Activated CD8-positive, alpha-beta memory T cell treated with anti-CD3 and anti-CD28 coated beads, Interleukin-2, amount 50 U/mL, for 1 hour (primary cell): ENCODE measurements around the gene BABAM2.

Source experiments
- DNase-seq: peaks from one replicate; pipeline ENCODE4 v3.0.0-alpha.2; 2020; ENCODE audit errors: extremely low read depth

The BABAM2 gene

DNA sequence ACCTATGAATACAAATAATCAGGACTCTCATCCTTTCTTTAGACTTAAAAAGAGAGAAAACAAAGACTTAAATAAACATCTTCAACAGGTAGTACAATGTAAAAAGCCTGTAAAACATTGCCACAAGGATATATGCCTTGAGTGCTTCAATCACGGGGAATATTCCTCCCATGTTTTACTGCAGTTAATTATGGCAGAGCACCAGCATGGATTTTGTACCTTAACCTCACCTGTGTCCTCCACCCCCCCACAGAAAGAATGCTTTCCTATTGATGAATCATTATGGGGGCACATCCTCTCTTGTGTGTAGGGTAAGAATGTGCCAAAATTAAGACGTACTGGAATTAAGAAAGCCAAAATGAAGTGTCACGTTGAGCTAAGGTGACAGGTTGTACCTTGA lies 312.2 kb downstream of the BABAM2 start:
- DNase-seq = no peak

DNA sequence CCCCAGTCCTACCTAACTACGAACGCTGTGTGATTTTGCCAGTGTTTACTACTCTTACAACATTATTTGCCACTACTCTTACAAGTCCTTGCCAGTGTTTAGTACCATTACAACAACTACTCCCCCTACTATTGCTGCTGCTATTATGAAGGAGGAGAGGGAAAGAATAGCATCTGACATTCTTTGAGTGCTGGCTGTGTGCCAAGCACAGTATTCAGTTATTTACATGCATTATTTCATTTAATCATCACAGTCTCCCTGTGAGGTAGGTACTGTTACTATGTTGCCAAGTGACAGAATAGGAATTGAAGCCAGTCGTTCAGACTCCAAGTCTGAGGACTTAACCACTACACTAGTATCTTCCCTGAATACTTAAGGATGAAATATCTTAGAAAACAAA lies 316.2 kb downstream of the BABAM2 start:
- no peak for DNase-seq

DNA sequence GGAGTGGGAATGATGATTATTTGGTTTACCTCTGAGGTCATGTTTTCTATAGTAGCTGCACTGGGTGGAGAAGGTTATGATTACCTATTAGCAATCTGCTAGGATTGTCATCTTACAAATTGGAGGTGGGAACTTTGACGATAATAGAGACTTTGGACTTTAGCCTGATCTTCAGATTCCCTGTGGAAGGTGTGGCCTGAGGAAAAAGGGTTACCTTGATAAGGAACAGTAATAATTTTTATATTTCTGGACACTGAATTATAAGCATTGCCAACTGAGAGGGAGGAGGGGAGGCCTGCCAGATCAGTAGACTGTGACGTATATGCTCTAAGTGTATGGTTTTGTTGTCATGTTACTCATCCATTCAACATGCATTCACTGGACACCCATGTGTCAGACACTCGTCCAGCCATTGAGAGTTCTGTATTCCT lies 318.7 kb downstream of the BABAM2 start:
- no peak for DNase-seq

DNA sequence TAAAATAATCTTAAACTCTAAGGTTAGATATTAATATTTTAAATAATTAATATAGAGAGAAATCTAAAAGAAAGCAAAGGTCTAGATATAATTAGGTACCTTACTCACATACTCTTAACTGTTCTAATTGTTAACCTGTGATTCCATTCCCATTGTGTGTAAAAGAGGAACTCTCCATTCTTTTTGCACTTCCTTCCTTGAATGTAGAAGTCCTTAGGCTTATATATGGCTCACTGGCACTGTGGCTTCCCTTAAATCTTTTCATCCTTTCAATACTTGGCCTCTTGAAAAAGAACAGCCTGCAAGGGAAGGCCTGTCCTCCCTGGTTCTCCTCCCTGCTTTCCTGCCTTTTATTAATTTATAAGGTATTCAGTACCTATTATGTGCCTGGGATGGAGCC lies 319.3 kb downstream of the BABAM2 start:
- no peak for DNase-seq

DNA sequence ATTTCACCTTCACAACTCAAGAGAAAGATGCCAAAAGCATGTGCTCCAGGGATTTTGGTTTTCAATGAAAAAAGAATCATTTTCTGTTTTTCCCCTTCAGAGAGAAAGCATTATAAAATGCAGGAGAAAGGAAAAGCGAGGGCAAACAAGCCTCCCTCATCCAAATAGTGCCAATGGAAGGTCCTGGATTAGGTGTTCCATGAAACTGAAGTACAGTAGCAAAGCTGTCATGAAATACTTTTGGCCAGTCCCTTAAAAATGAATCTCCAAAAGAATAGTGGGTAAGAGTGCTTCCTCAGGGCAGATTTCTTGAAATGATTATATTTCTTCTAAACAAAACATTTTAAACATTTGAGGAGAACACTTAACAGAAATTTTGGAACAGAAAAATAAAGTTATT lies 320.0 kb downstream of the BABAM2 start:
- DNase-seq = no peak

DNA sequence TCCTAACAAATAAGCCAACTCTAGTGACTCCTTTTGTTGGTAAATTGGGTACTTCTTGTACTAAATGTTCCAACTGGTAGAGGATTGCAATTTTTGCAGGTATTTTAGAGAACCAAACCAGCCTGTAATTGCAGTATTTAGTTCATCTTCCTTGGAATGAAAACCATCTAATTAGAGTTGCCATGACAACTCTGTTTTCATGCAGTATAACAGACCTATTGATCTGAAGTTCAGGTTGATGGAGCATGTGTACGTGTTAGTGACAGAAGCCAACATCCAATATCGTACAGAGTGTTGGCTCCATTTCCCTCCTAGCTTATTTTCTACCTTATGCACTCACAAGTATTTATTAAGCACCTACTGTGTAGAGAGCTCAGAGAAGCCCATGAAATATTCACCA lies 325.8 kb downstream of the BABAM2 start:
- DNase-seq = no peak

DNA sequence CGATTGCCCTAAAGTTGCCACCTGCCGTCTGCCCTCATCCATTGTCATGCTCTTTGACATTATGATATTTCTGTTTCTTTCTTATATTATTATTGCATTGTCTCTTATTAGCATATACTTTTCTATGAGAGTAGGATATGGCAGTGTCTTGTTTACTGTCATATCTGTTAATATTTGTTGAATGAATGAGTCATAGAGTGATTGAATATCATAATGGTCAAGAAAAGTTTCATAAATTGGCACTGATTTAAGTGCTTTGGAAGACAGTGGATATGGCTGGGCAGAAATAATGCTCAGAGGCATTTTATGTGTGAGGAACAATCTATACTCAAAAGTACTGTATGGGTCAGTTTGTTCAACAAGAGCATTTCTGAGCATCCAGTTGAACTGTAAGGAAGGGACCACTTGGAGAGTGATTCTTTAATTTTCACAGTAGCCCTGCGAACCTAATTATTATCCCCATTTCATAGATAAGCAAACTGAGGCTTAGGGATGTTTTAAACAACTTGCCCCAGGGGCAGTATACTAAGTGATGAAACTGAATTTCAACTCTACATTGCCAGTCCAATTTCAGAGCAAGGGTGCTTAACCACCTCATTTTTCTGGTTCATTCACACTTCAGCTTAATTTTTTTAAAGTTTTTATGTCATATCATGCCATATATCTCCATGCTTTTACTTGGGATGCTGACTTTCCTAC lies 326.7 kb downstream of the BABAM2 start:
- DNase-seq = no peak

DNA sequence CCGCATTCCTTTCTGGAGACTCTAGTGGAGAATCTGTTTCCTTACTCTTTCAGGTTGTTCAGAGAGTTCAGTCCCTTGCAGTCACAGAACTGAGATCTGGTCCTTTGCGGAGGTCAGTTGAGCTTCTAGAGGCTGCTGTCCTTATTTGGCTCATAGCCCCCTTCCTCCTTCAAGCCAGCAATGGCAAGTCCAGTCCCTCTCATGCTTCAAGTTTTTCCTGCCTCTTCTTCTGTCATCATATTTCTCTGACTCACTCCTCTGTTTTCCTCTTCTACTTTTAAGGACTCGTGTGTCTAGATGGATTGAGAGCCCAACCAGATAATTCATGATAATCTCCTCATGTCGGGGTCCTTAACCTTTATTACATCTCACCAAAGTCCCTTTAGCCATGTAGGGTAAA lies 328.6 kb downstream of the BABAM2 start:
- DNase-seq = no peak

DNA sequence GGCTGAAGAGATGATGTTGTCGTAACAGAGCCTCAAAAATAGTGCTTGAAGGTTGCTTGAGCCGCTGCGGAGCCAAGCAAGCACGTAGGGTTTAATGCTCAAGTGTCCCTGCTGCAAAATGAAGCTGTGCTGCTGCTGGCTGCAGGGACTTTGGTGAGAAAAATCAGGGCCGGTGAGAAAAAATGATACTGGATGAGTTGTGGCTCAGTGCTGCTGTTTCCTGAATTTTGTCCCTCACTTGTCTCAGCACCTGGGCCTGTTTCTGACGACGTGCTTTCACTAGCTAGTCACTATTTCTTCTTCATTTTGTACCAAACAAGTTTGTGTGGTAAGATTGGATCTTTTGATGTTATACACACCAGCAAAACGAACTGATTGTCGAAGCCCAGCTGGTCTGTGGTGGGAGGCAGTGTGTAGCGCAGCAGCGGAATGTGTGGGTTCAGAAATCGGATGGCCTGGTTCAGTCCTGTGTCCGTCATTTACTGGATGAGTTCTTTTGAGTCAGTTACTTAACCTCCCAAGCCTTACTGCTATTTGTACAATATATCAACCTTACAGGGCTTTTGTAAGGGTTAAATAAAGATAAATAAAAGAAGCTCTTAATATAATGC lies 329.3 kb downstream of the BABAM2 start:
- DNase-seq = no peak

DNA sequence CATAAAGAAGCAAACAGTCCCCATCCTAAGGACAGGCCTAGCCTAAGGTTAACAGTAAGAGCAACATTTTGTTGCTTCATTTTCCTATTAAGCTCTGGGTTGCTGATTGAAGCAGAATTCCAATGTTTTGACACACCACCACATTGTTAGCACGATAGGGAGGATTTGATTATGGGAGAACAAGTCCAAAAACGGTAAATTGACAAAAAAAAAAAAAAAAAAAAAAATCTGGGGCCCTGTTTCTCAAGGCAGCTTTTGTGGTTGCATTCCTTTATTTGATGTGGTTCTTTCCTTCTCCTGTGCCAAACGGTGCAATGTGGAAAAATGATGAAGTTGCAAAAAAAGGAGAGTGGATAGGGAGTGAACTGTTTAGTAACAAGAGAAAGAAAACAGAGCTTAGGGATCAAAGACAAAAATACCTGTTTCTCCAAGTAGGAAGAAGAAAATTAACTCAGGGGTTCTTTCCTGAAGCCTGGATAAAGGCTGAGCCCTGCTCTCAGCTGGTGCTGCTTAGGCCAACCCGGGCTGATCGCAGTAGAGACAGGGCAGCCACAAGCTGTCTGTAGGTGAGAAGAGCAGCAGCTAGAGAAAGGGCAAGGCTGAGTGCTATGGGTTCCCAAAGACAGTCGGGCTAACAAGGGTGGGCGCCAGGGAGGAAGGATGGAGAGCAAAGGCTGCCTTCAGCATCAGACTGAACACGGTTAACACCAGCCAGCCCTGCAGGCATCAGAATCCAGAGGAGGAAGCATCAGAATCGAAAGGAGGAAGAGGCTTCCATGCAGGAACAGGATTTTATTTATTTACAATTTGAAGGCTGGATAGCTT lies 334.3 kb downstream of the BABAM2 start:
- no peak for DNase-seq

DNA sequence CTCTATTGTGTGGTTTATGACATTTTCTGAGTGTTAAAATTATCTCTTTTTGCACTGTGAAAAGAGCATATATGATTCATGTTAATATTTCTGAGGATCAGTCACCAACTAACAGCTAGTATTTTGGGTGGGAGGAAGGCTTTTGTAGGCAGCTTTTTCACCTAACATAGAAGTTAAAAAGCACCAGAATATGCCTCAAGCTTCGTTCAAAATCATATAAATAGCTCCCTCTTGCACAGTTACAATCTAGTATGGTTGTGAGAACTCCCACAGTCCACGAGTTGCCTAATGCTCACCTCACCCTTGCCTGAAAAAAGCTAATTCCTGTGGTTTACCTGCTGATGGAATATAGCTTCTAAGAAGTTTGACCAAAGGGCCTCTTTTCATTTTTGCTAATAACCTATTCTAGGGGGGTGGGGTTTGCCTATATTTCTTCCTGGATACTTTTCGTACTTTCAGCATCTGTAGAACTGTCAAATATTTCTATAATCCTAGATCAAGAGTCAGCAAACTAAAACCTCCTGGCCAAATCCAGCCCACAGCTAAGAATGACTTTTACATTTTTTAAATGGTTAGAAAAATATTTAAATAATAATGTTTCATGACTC lies 335.0 kb downstream of the BABAM2 start:
- no peak for DNase-seq

DNA sequence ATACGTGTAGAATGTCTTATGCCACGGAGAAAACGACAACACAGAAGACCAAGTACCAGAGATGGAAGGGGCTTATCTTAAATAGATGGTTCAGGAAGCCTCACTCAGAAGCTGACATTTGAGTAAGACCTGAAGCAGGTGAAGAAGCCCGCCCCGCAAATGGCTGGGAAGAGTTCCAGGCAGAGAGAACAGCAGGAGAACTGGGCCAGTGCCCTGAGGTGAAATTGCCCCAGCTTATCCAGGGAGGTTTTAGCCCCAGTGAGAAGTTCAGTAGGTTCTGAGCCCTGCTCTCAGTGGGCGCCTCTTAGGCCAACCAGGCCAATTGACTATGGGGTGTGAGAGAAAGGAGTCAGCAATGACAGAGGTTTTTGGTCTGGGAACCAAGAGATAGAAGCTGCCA lies 336.0 kb downstream of the BABAM2 start:
- DNase-seq = no peak

DNA sequence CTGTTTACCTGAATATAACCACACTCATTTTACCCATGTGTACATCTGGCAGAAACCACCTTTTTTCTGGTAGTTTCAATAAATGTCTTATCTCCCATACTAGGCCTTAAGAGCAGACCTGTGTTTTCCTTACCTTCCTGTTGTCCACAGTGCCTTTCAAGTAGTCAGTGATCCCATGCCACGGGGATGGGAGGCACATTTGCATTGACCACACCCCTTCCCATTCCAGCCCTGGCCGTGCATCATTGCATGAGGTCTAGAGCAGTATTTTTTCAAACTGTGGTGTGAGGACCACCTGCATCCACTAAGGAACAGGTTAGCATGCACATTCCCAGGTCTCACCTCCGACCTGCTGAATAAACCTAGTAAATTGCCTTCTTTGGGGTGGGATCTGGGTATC lies 337.0 kb downstream of the BABAM2 start:
- no peak for DNase-seq

DNA sequence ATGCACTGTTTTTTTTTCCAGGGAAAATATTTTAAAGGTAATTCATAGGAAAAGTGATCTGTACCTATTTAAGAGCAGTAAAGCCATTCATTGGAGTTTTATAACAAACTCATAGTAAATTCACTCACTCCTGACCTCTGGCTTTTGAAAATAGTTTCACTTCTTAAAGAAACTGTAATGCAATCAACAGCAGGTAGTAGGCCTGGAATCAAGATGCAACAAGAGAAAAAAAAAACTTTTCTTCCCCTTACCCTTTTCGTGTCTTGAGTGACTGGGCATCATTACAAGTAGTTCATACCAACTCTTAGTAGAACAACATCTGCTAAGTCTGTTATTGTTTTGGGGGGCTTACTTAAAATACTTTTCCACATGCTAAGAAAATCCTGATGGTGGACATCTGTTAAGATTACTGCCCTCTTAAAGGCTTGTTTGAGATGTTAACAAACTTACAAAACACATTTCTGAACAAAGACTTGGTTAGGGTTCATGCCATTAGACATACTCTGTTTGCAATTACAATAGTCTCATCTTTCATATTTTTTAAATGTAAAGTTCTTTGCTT lies 338.0 kb downstream of the BABAM2 start:
- DNase-seq = no peak

DNA sequence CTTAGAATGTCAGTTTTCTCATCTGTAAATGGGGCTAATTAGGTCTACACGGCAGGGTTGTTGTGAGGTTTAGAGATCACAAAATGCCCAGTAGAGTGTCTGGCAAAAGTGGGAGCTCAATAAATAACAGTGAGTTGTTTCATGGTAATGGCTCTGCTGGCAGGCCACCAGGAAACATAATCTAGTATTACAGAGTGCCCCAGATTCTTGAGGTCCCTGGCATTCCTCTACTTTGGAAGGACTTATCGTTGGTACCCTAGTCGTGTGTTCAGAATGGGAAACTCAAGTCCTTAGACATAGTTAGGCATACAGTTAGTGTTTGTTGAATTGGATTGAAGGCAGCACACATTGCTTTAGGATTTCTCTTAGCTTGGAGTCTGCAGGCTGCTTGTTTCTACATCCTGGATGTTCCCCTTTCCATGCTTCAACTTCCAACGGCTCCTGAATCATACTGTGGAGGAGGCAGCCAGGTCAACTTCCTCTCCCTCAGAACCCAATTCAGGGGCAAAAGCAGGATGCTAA lies 340.6 kb downstream of the BABAM2 start:
- no peak for DNase-seq

DNA sequence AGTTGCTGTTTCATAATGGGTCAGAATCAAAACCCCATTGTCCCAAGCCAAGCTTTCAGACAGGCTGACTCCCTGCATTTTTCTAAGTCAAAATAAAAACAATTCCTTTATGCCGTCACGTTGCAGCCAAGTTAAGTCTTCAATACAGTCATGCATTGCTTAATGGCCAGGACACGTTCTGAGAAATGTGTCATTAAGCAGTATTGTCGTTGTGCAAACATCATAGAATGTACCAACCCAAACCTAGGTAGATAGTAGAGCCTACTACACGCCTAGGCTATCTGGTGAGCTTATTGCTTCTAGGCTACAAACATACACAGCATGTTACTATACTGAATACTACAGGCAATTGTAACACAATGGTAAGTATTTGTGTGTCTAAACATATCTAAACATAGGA lies 341.8 kb downstream of the BABAM2 start:
- no peak for DNase-seq

DNA sequence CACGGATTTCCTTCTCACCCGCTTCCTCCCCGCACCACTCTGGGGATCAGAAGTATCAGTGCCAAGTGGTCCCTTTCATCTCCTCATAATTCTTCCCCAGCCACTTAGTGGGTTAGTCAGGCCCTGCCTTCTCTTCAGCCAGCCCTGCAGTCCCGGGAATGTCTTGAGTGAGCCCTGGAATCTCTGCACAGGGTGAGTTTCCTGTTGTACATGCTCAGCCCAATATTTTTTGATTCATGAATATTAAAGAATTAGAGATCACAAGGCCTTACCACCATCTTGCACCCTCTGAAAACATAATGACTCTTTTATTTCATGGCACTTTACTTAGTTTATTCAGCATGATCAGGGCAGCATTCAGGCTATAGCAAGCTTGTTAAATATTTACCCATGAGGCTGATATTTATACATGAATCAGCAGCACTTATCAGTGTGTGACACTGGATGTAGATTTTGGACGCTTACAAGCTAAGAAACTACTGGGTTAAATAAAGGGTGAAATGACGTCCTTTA lies 342.7 kb downstream of the BABAM2 start:
- DNase-seq = no peak

DNA sequence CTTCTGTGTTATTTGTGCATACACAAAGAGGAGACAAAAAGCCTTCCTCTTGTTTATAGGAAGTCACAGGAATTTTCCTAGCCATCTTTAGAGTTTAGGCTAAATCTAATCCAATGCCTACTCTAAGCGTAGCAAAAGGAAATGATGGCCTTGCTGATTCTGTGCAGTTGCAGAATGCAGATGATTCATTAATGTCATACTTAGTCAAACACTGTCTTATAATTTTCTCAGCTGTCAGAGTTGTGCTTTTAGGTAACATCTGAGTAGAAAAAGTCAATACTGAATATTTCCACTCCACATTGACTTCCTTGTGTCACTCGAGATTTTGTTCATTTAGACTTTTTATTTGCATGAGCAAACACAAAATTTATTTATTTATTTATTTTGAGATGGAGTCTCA lies 344.3 kb downstream of the BABAM2 start:
- DNase-seq = no peak

DNA sequence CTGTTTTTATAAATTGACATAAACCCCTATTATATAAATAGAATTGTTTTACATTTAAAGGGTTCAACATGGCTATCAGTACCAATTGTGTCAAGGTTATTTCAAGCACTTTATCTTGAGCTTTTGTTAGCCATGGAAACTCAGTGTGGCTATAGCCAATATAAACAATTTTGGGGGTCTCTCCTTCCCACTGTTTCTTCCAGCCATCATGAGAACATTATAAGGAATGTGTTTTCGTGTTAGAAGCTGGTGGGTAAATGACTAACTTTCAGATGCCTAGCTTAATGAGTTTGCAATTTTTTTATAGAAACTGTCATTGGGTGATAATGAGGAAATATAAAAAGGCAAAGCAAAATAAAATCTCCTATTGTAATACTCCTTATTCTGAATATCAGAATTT lies 348.7 kb downstream of the BABAM2 start:
- no peak for DNase-seq

DNA sequence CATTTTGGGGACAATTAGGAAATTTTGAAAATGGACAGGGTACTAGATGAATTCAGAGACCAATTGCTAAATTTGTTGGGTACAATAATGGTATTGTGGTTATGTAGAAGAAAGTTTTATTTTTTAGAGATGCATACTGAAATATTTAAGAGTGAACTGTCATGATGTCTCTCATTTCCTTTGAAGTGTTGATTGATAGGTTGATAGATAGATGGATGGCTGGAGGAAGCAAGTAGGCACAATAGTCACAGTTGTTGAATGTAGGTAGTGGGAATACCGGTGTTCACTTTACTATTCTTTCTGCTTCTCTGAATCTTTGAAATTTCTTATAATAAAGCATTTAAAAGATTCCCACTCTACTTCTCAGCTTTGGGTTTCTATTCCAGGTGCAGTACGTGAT lies 350.4 kb downstream of the BABAM2 start:
- DNase-seq = no peak

DNA sequence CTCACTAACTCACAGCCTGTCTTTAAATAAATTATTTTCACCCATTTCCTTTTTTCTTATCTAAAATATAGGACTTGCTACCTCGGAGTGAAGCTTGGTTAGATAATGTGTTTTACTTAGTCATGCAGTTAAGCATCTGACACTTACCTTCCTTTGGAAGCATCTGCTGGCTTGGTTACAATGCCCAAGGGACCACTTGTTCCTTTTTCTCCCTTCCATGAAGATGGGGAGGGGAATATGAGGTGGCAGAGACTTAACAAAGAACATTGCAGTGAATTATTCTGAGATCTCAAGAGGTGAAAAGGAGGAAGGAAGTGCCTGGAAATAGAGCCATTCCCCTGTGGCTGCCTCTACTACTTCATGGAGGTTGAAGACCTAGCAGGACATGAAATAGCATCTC lies 356.8 kb downstream of the BABAM2 start:
- no peak for DNase-seq

DNA sequence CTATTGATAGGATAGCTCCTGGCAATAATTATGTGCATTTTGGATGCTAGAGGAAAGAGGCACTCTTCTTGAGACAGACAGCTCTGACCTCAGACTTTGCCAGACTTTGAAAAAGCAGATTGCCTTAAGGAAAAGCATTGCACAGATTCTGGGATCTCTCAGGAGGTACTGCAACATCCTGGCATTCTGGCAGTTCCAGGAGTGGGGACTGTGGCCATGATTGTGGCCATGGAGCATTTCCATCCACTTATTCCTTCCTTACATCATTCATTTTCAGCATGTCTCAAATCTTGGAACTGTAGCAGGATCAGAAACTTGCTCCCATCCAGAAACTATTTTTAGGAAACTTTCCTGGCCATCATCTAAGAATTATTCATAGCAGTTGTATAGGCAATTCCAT lies 357.2 kb downstream of the BABAM2 start:
- DNase-seq = no peak
